ENCODE results near the gene DOCK8. TPM values are rescaled to one million over a fixed set of nuclear protein-coding genes. Genes with fewer than 3 reads are reported as not detected.

The DOCK8 gene
- total and polyA plus RNA-seq, 2 of the 13 experiments (the other 11 are each of a cell fraction or from before 2014, with no cell fraction given), result 0.28 to 0.38 TPM

DNA sequence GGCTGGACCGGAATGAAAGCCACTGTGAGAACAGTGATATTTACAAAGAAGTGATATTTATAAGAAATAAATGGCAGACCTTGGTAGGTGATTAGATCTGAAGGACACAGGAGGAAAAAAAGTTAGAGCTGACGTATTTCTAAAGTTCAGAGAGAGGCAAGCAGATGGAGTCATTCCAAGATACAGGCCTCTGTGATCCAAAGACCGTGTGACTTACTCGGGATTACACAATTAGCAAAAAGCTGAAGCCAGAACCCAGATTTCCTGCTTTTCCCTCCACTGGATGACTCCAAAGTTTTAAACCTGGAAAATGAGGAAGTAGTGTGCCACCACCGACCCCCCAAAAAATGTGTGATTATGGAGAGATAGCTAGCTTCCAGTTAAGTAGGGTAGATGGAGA lies 3.1 kb upstream of the DOCK8 start:
- H3K9me3 ChIP-seq (ENCODE audit: low read length), result no peaks in the 10 kb centered on the region
- no peak overlapping the region for H3K4me2 ChIP-seq (ENCODE audit: low read depth, low read length)
- ATAC-seq, result no peak
- CTCF ChIA-PET (ENCODE audit: low intra/inter-chr PET ratio, low total read pairs), result no interaction called here
- H3K4me3 ChIP-seq (replicated peaks in 1 of 3; ENCODE audit: insufficient read depth in 1 of 3, low read depth in 2 of 3, low read length in 3 of 3), result no peak overlapping the region
- in situ Hi-C loops (cut with HindIII; ENCODE audit: extremely low pct_ligation_motif_present, low pct_unique_long_range_greater_than_20kb), result no loop called here
- no peak overlapping the region for H3K27ac ChIP-seq (ENCODE audit: extremely low read length, insufficient read depth, low read length)
- H3K9ac ChIP-seq (ENCODE audit: insufficient read depth, low read depth, low read length), result no peak overlapping the region
- POLR2A ChIA-PET, result no interaction called here
- 38% methylated on average over 4 of the region's 5 CpGs for WGBS (ENCODE audit: low lambda C conversion rate)
- BruUV-seq (replicated peaks), result no TSS peak
- no peak overlapping the region for H2AFZ ChIP-seq (ENCODE audit: low read length)
- H4K20me1 ChIP-seq (ENCODE audit: insufficient read depth, low read length), result no peaks in the 10 kb centered on the region
- peaks cover 0 to 21% of the 10 kb centered on the region in 2 experiments; a peak in 2 of 5 replicates for H3K27me3 ChIP-seq (ENCODE audit: control insufficient read depth in 1 of 2, insufficient read depth in 2 of 2, low read length in 2 of 2)
- DNase-seq (ENCODE audit: low spot score), result no peak
- H3K79me2 ChIP-seq (ENCODE audit: insufficient read depth, low read length), result no peaks in the 10 kb centered on the region
- H3K4me1 ChIP-seq (ENCODE audit: insufficient read depth, low read length), result peaks cover 8% of the 10 kb centered on the region; the same call in 1 of the 2 replicates
- FAIRE-seq, result no peak
- H3K36me3 ChIP-seq (replicated peaks in 1 of 2; ENCODE audit: control insufficient read depth in 1 of 2, insufficient read depth in 2 of 2, low read length in 2 of 2), result no peaks in the 10 kb centered on the region
- intact Hi-C loops (cut with micrococcal nuclease; ENCODE audit: unreplicated experiment), result no loop called here
- TF ChIP-seq ZBTB20 (CRISPR knock-in tag; IDR thresholded peaks at IDR 0.05; ENCODE audit: borderline replicate concordance, low read depth) (no peak), ZNF251 (CRISPR knock-in tag; IDR thresholded peaks at IDR 0.05) (no peak), ZNF772 (CRISPR knock-in tag; IDR thresholded peaks at IDR 0.05) (no peak), ZNF790 (CRISPR knock-in tag; IDR thresholded peaks at IDR 0.05; ENCODE audit: borderline replicate concordance) (no peak), HOXD1 (CRISPR knock-in tag; IDR thresholded peaks at IDR 0.05) (no peak), ZNF777 (CRISPR knock-in tag; IDR thresholded peaks at IDR 0.05) (no peak), ZNF275 (CRISPR knock-in tag; IDR thresholded peaks at IDR 0.05; ENCODE audit: borderline replicate concordance) (no peak), ZNF180 (CRISPR knock-in tag; IDR thresholded peaks at IDR 0.05; ENCODE audit: borderline replicate concordance, low read depth) (no peak), E2F1 (CRISPR knock-in tag; IDR thresholded peaks at IDR 0.05) (no peak), MEF2D (CRISPR knock-in tag; IDR thresholded peaks at IDR 0.05) (no peak), DR1 (CRISPR knock-in tag; IDR thresholded peaks at IDR 0.05) (no peak)
- TF ChIP-seq, protein P1, sequence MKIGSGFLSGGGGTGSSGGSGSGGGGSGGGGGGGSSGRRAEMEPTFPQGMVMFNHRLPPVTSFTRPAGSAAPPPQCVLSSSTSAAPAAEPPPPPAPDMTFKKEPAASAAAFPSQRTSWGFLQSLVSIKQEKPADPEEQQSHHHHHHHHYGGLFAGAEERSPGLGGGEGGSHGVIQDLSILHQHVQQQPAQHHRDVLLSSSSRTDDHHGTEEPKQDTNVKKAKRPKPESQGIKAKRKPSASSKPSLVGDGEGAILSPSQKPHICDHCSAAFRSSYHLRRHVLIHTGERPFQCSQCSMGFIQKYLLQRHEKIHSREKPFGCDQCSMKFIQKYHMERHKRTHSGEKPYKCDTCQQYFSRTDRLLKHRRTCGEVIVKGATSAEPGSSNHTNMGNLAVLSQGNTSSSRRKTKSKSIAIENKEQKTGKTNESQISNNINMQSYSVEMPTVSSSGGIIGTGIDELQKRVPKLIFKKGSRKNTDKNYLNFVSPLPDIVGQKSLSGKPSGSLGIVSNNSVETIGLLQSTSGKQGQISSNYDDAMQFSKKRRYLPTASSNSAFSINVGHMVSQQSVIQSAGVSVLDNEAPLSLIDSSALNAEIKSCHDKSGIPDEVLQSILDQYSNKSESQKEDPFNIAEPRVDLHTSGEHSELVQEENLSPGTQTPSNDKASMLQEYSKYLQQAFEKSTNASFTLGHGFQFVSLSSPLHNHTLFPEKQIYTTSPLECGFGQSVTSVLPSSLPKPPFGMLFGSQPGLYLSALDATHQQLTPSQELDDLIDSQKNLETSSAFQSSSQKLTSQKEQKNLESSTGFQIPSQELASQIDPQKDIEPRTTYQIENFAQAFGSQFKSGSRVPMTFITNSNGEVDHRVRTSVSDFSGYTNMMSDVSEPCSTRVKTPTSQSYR (CRISPR knock-in tag; IDR thresholded peaks at IDR 0.05; ENCODE audit: borderline replicate concordance), result no peak
- TF ChIP-seq, protein P2, sequence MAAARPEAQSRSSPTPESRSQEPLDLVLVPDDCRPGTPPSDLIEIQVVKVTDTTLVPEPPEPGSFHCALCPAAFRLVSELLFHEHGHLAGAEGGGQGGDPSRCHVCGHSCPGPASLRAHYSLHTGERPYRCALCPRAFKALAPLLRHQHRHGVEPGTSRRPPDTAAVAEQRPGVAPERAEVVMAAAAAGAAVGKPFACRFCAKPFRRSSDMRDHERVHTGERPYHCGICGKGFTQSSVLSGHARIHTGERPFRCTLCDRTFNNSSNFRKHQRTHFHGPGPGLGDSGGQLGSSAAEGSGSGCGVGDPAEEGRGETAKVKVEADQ (CRISPR knock-in tag; IDR thresholded peaks at IDR 0.05; ENCODE audit: borderline replicate concordance), result no peak
